Activated CD4-positive, alpha-beta T cell treated with anti-CD3 and anti-CD28 coated beads, Interleukin-2, amount 10 ng/mL, durations not matched to agents 7 days and 5 days (primary cell): ENCODE results near the gene ANXA2. TPM values are rescaled to one million over a fixed set of nuclear protein-coding genes. Genes with fewer than 3 reads are reported as not detected.
"Not testable (repeated sequence)": the region's sequence is repeated elsewhere in the genome, so short reads cannot be mapped to it uniquely, and the experiment has no call there.

Source experiments
- CTCF ChIA-PET: fragments of 350-600 bp; sonication (Branson Sonifier 250); formaldehyde crosslinking; loops from one replicate; lab custom pipeline; 2021; ENCODE audit warnings: antibody characterized with exemption; lab: Charles Lee
- POLR2A ChIA-PET: fragments of 350-600 bp; sonication (Branson Sonifier 250); formaldehyde crosslinking; loops from one replicate; lab custom pipeline; 2021; ENCODE audit warnings: antibody characterized with exemption; lab: Charles Lee
- DNase-seq: peaks from one replicate; pipeline ENCODE4 v3.0.0-alpha.2; 2020
- H3K27ac Mint-ChIP-seq: one replicate; pipeline ENCODE4 v1.8.0; 2021; ENCODE audit warnings: mild to moderate bottlenecking, moderate library complexity, mixed read lengths
- H3K27me3 Mint-ChIP-seq: one replicate; pipeline ENCODE4 v1.8.0; 2021; ENCODE audit warnings: mixed read lengths
- H3K36me3 Mint-ChIP-seq: one replicate; pipeline ENCODE4 v1.8.0; 2021; ENCODE audit warnings: low read depth, mixed read lengths
- H3K4me1 Mint-ChIP-seq: one replicate; pipeline ENCODE4 v1.8.0; 2021; ENCODE audit warnings: mixed read lengths
- H3K4me3 Mint-ChIP-seq: one replicate; pipeline ENCODE4 v1.8.0; 2021; ENCODE audit warnings: mild to moderate bottlenecking, moderate library complexity, mixed read lengths
- H3K9me3 Mint-ChIP-seq: one replicate; pipeline ENCODE4 v1.8.0; 2021; ENCODE audit warnings: mixed read lengths
- total RNA-seq, 2 experiments: library from RNA; stranded (reverse); gene quantifications; one replicate each; pipeline ENCODE4 v1.2.3, GENCODE V29; 2021

ANXA2 gene
- total RNA-seq, 2 experiments from 2014 or later, result 438 to 488 TPM

- POLR2A ChIA-PET, result no interaction called here
- CTCF ChIA-PET, result interaction anchor here (0.5 to 1.8 kb wide), 4 partner anchors 10 to 536 kb away, joined by 3 to 4 read pairs (median 4); no protein-coding TSS in a partner anchor
These were observed 9.0 kb upstream of the ANXA2 start for GRCh38 chr15:60406513-60407414.

GRCh38 chr15:60405399-60405798 is 7.6 kb upstream of the ANXA2 start:
- DNase-seq, result no peak
- Mint-ChIP-seq H3K4me3 (no peak overlapping the region), H3K4me1 (peaks cover 34% of the 10 kb centered on the region), H3K27me3 (peaks cover 6% of the 10 kb centered on the region), H3K36me3 (peaks cover 7% of the 10 kb centered on the region), H3K27ac (no peak overlapping the region), H3K9me3 (peaks cover 2% of the 10 kb centered on the region)
- ChIA-PET POLR2A (no interaction called here), CTCF (interaction anchor here (0.6 to 1.8 kb wide), 3 partner anchors 9 to 17 kb away, joined by 3 to 4 read pairs (median 3); no protein-coding TSS in a partner anchor)

More at GRCh38 chr15:60406513-60407414, 9.0 kb upstream of the ANXA2 start:
- H3K4me3 Mint-ChIP-seq, result no peak overlapping the region
- H3K36me3 Mint-ChIP-seq, result peaks cover 7% of the 10 kb centered on the region
- H3K27ac Mint-ChIP-seq, result no peak overlapping the region
- peaks cover 2% of the 10 kb centered on the region for H3K9me3 Mint-ChIP-seq
- H3K27me3 Mint-ChIP-seq, result peaks cover 6% of the 10 kb centered on the region
- peaks cover 26% of the 10 kb centered on the region for H3K4me1 Mint-ChIP-seq
- no peak for DNase-seq

GRCh38 chr15:60404351-60404750 is 6.6 kb upstream of the ANXA2 start:
- POLR2A ChIA-PET, H3K27me3 Mint-ChIP-seq, DNase-seq, H3K4me3 Mint-ChIP-seq, H3K36me3 Mint-ChIP-seq, CTCF ChIA-PET, H3K9me3 Mint-ChIP-seq, H3K27ac Mint-ChIP-seq: not testable (repeated sequence)
- peaks cover 37% of the 10 kb centered on the region for H3K4me1 Mint-ChIP-seq

GRCh38 chr15:60400944-60401343 is 3.2 kb upstream of the ANXA2 start:
- Mint-ChIP-seq H3K4me1 (peaks cover 37% of the 10 kb centered on the region), H3K27ac (no peak overlapping the region), H3K36me3 (peaks cover 16% of the 10 kb centered on the region), H3K4me3 (no peak overlapping the region), H3K9me3 (no peaks in the 10 kb centered on the region), H3K27me3 (peaks cover 13% of the 10 kb centered on the region)
- DNase-seq, result no peak
- ChIA-PET CTCF (interaction anchor here (1.0 kb wide), 1 partner anchor 42 kb away, joined by 3 read pairs; no protein-coding TSS in a partner anchor), POLR2A (no interaction called here)

GRCh38 chr15:60399931-60400330 is 2.1 kb upstream of the ANXA2 start:
- Mint-ChIP-seq H3K27me3 (peaks cover 13% of the 10 kb centered on the region), H3K27ac (peak overlapping the region; percentile 99), H3K9me3 (no peaks in the 10 kb centered on the region), H3K4me1 (peaks cover 47% of the 10 kb centered on the region), H3K4me3 (no peak overlapping the region), H3K36me3 (peaks cover 26% of the 10 kb centered on the region)
- POLR2A ChIA-PET, result no interaction called here
- CTCF ChIA-PET, result interaction anchor here (0.9 kb wide), 1 partner anchor 10 kb away, joined by 3 read pairs; no protein-coding TSS in a partner anchor
- DNase-seq, result no peak

GRCh38 chr15:60399246-60399915 is 1.6 kb upstream of the ANXA2 start:
- CTCF ChIA-PET, result interaction anchor here (0.9 kb wide), 1 partner anchor 11 kb away, joined by 3 read pairs; no protein-coding TSS in a partner anchor

GRCh38 chr15:60396958-60397771 is 621 bp downstream of the ANXA2 start:
- Mint-ChIP-seq H3K27ac (peak overlapping the region; percentile 96), H3K9me3 (no peaks in the 10 kb centered on the region), H3K4me3 (peak overlapping the region; percentile 95), H3K4me1 (peaks cover 72% of the 10 kb centered on the region), H3K27me3 (peaks cover 7% of the 10 kb centered on the region), H3K36me3 (peaks cover 46% of the 10 kb centered on the region)
- DNase-seq, result peak; percentile 54
- POLR2A ChIA-PET, result no interaction called here
- CTCF ChIA-PET, result interaction anchor here (0.6 to 1.5 kb wide), 3 partner anchors 9 to 120 kb away, joined by 3 to 6 read pairs (median 4); no protein-coding TSS in a partner anchor

More at GRCh38 chr15:60399246-60399915, 1.6 kb upstream of the ANXA2 start:
- H3K4me1 Mint-ChIP-seq, result peaks cover 53% of the 10 kb centered on the region
- no peak for DNase-seq
- H3K4me3 Mint-ChIP-seq, result peak overlapping the region; percentile 77
- H3K27ac Mint-ChIP-seq, result peak overlapping the region; percentile 99
- H3K36me3 Mint-ChIP-seq, result peaks cover 30% of the 10 kb centered on the region
- no peaks in the 10 kb centered on the region for H3K9me3 Mint-ChIP-seq
- POLR2A ChIA-PET, result no interaction called here
- H3K27me3 Mint-ChIP-seq, result peaks cover 13% of the 10 kb centered on the region

- H3K4me1 Mint-ChIP-seq, result peaks cover 77% of the 10 kb centered on the region
- POLR2A ChIA-PET, result no interaction called here
- peak overlapping the region; percentile 95 for H3K4me3 Mint-ChIP-seq
- CTCF ChIA-PET, result interaction anchor here (0.6 to 1.5 kb wide), 2 partner anchors 10 to 95 kb away, joined by 4 to 6 read pairs; no protein-coding TSS in a partner anchor
- DNase-seq, result no peak
- peak overlapping the region; percentile 96 for H3K27ac Mint-ChIP-seq
- no peaks in the 10 kb centered on the region for H3K9me3 Mint-ChIP-seq
- peaks cover 51% of the 10 kb centered on the region for H3K36me3 Mint-ChIP-seq
- peaks cover 7% of the 10 kb centered on the region for H3K27me3 Mint-ChIP-seq
These were observed 1.2 kb downstream of the ANXA2 start for GRCh38 chr15:60396560-60396957.

GRCh38 chr15:60396100-60396499 is 1.7 kb downstream of the ANXA2 start:
- POLR2A ChIA-PET, result no interaction called here

GRCh38 chr15:60395276-60396011 is 2.3 kb downstream of the ANXA2 start:
- Mint-ChIP-seq H3K4me3 (peak overlapping the region; percentile 38), H3K4me1 (peaks cover 80% of the 10 kb centered on the region), H3K9me3 (no peaks in the 10 kb centered on the region), H3K36me3 (peaks cover 56% of the 10 kb centered on the region), H3K27me3 (peaks cover 7% of the 10 kb centered on the region), H3K27ac (no peak overlapping the region)
- POLR2A ChIA-PET, result no interaction called here
- CTCF ChIA-PET, result interaction anchor here (0.7 to 1.5 kb wide), 3 partner anchors 11 to 26 kb away, joined by 3 to 4 read pairs (median 3); no protein-coding TSS in a partner anchor
- no peak for DNase-seq

More at GRCh38 chr15:60396100-60396499, 1.7 kb downstream of the ANXA2 start:
- H3K27me3 Mint-ChIP-seq, result peaks cover 7% of the 10 kb centered on the region
- H3K4me3 Mint-ChIP-seq, result peak overlapping the region; percentile 95
- H3K4me1 Mint-ChIP-seq, result peaks cover 80% of the 10 kb centered on the region
- CTCF ChIA-PET, result interaction anchor here (0.6 to 1.5 kb wide), 3 partner anchors 10 to 94 kb away, joined by 3 to 6 read pairs (median 4); no protein-coding TSS in a partner anchor
- peaks cover 52% of the 10 kb centered on the region for H3K36me3 Mint-ChIP-seq
- H3K9me3 Mint-ChIP-seq, result no peaks in the 10 kb centered on the region
- H3K27ac Mint-ChIP-seq, result peak overlapping the region; percentile 96
- no peak for DNase-seq

GRCh38 chr15:60394689-60395097 is 3.1 kb downstream of the ANXA2 start:
- peaks cover 59% of the 10 kb centered on the region for H3K36me3 Mint-ChIP-seq
- H3K4me3 Mint-ChIP-seq, result no peak overlapping the region
- H3K27ac Mint-ChIP-seq, result no peak overlapping the region
- ChIA-PET CTCF (interaction anchor here (0.7 to 1.4 kb wide), 2 partner anchors 10 to 27 kb away, joined by 3 read pairs; no protein-coding TSS in a partner anchor), POLR2A (interaction anchor here (0.6 kb wide), 1 partner anchor 175 kb away, joined by 3 read pairs; no protein-coding TSS in a partner anchor)
- H3K9me3 Mint-ChIP-seq, result no peaks in the 10 kb centered on the region
- H3K27me3 Mint-ChIP-seq, result peaks cover 7% of the 10 kb centered on the region
- no peak for DNase-seq
- H3K4me1 Mint-ChIP-seq, result peaks cover 84% of the 10 kb centered on the region
